22Rv1 (cell line): ENCODE results near the gene C1QTNF12.

Experiments used
- CTCF ChIP-seq: fragments of 450-650 bp; IDR thresholded peaks from 2 replicates; pipeline ENCODE4 v1.5.1; 2017; ENCODE audit warnings: mild to moderate bottlenecking
- ZFX ChIP-seq: fragments of 450-650 bp; IDR thresholded peaks from 2 replicates; pipeline ENCODE4 v1.6.1; 2017; ENCODE audit warnings: antibody characterized with exemption, borderline replicate concordance

- TF ChIP-seq CTCF (no peak), ZFX (no peak)
These were observed 24.5 kb downstream of the C1QTNF12 start for GRCh38 chr1:1221887-1222574.
